Panc1 (cell line): Measurements from ENCODE around the gene AKT1. TPM values are rescaled to one million over a fixed set of nuclear protein-coding genes. Genes with fewer than 3 reads are reported as not detected.
"Not testable (repeated sequence)": the region's sequence is repeated elsewhere in the genome, so short reads cannot be mapped to it uniquely, and the experiment has no call there.

ENCODE experiments used
- ATAC-seq: fragments of 200-7000 bp; cut with Tn5 transposase; 2 replicates; pipeline ENCODE4 v1.9.1; 2020; ENCODE audit warnings: mild to moderate bottlenecking, moderate library complexity
- BruUV-seq: library from RNA; stranded (reverse); fragments of 400-500 nt; replicated peaks from 2 replicates; lab custom pipeline; 2021; lab: Mats Ljungman, UMichigan
- CTCF ChIA-PET: fragments of 300-600 bp; sonication (Branson Sonifier 250); formaldehyde crosslinking; loops from one replicate; lab custom pipeline; 2022; ENCODE audit warnings: antibody characterized with exemption; lab: Charles Lee
- POLR2A ChIA-PET: fragments of 300-600 bp; sonication (Branson Sonifier 250); formaldehyde crosslinking; loops from one replicate; lab custom pipeline; 2022; ENCODE audit warnings: antibody characterized with exemption; lab: Charles Lee
- DNase-seq: peaks from one replicate; pipeline ENCODE4 v3.0.0-alpha.2; 2010; ENCODE audit warnings: low read depth, low spot score
- H3K27ac ChIP-seq: 2 replicates; pipeline ENCODE4 v1.5.1; 2011; ENCODE audit warnings: mild to moderate bottlenecking, low read length, inconsistent platforms
- H3K27me3 ChIP-seq: fragments of 200-500 bp; sonication (Bioruptor generic); 2 replicates; pipeline ENCODE4 v1.6.0; 2014; ENCODE audit warnings: low read length, inconsistent platforms; ENCODE audit not compliant: control insufficient read depth, insufficient read depth
- H3K36me3 ChIP-seq: fragments of 200-500 bp; sonication (Bioruptor generic); 2 replicates; pipeline ENCODE4 v1.5.1; 2014; ENCODE audit warnings: inconsistent platforms, mild to moderate bottlenecking, low read length, moderate library complexity; ENCODE audit not compliant: control insufficient read depth, insufficient read depth
- H3K4me1 ChIP-seq: 2 replicates; pipeline ENCODE4 v1.5.1; 2011; ENCODE audit warnings: inconsistent platforms, mild to moderate bottlenecking, low read length, moderate library complexity; ENCODE audit not compliant: control insufficient read depth, insufficient read depth
- H3K4me3 ChIP-seq, 2 experiments: 2 replicates each; pipeline ENCODE4 v1.5.1; 2011 to 2012; ENCODE audit warnings: low read depth in 2 of 2, low read length in 2 of 2, mild to moderate bottlenecking in 2 of 2, inconsistent platforms in 1 of 2, moderate library complexity in 1 of 2
- H3K9me3 ChIP-seq: fragments of 200-500 bp; sonication (Bioruptor generic); 2 replicates; pipeline ENCODE4 v1.5.1; 2014; ENCODE audit warnings: low read depth, mild to moderate bottlenecking, inconsistent platforms, low read length, moderate library complexity; ENCODE audit not compliant: control insufficient read depth, insufficient read depth
- CTCF ChIP-seq: fragments of 450-650 bp; IDR thresholded peaks from 2 replicates; pipeline ENCODE4 v1.5.1; 2017; ENCODE audit warnings: mild to moderate bottlenecking
- POLR2AphosphoS5 ChIP-seq: IDR thresholded peaks from 2 replicates; pipeline ENCODE4 v1.6.1; 2012; ENCODE audit warnings: mild to moderate bottlenecking, low read depth, low read length, moderate library complexity
- REST ChIP-seq, 2 experiments: IDR thresholded peaks; 2 replicates each; pipeline ENCODE4 v1.6.1; 2011 to 2012; ENCODE audit warnings: low read depth in 2 of 2, control low read depth in 1 of 2, low read length in 1 of 2, mild to moderate bottlenecking in 1 of 2, moderate library complexity in 1 of 2; ENCODE audit not compliant: insufficient read depth in 1 of 2
- SIN3A ChIP-seq: IDR thresholded peaks from 2 replicates; pipeline ENCODE4 v1.6.1; 2012; ENCODE audit warnings: low read depth, mild to moderate bottlenecking, low read length, moderate library complexity, borderline replicate concordance; ENCODE audit not compliant: insufficient read depth
- TCF7L2 ChIP-seq: IDR thresholded peaks from 2 replicates; pipeline ENCODE4 v1.6.1; 2011; ENCODE audit warnings: mild to moderate bottlenecking, low read depth, low read length, inconsistent platforms
- in situ Hi-C: cut with HindIII; loops from 2 replicates; pipeline ENCODE4 v1.10.0; 2016; ENCODE audit warnings: low sequenced_read_pairs, low pct_unique_long_range_greater_than_20kb
- intact Hi-C: fragments of 100-400 bp; cut with micrococcal nuclease; formaldehyde crosslinking; loops from one replicate; pipeline ENCODE4 v1.10.0; 2022; ENCODE audit not compliant: unreplicated experiment
- total RNA-seq: library from RNA; stranded (reverse); gene quantifications from one replicate; pipeline ENCODE4 v1.2.1, GENCODE V29; 2021; ENCODE audit not compliant: unreplicated experiment

Gene AKT1
- total RNA-seq, 1 experiment from 2014 or later = 175 TPM

GRCh38 chr14:104843006-104843405, 47.5 kb upstream of the AKT1 start:
- Histone ChIP-seq H3K27me3 (peaks cover 2% of the 10 kb centered on the region; the same call in 1 of the 2 replicates), H3K4me3 (no peak overlapping the region), H3K36me3 (no peaks in the 10 kb centered on the region), H3K9me3 (no peaks in the 10 kb centered on the region), H3K27ac (no peak overlapping the region), H3K4me1 (no peaks in the 10 kb centered on the region)
- no peak for TF ChIP-seq POLR2AphosphoS5
- DNase-seq (no peak), ATAC-seq (no peak)
- no TSS peak for BruUV-seq
- ChIA-PET POLR2A (no interaction called here), CTCF (no interaction called here)
- in situ Hi-C loops = no loop called here
- intact Hi-C loops = no loop called here

GRCh38 chr14:104841730-104842129, 46.2 kb upstream of the AKT1 start:
- no peaks in the 10 kb centered on the region for H3K4me1 ChIP-seq
- DNase-seq (no peak), ATAC-seq (no peak)
- no peak for TF ChIP-seq TCF7L2
- no peak for TF ChIP-seq REST (IDR thresholded peaks at IDR 0.05; ENCODE audit: insufficient read depth in 1 of 2, low read depth in 2 of 2, low read length in 1 of 2)
- TF ChIP-seq SIN3A = no peak
- no peak for TF ChIP-seq CTCF
- no peak for TF ChIP-seq POLR2AphosphoS5
- no peak overlapping the region for H3K27ac ChIP-seq
- peaks cover 2% of the 10 kb centered on the region; the same call in 1 of the 2 replicates for H3K27me3 ChIP-seq
- POLR2A ChIA-PET = no interaction called here
- H3K4me3 ChIP-seq = no peak overlapping the region
- H3K36me3 ChIP-seq = no peaks in the 10 kb centered on the region
- no peaks in the 10 kb centered on the region for H3K9me3 ChIP-seq
- CTCF ChIA-PET = no interaction called here
- intact Hi-C loops = no loop called here
- in situ Hi-C loops = no loop called here
- no TSS peak for BruUV-seq

- H3K4me1 ChIP-seq, ATAC-seq, BruUV-seq, H3K36me3 ChIP-seq, in situ Hi-C loops, H3K9me3 ChIP-seq, DNase-seq, intact Hi-C loops, CTCF ChIA-PET, H3K27me3 ChIP-seq, POLR2A ChIA-PET, H3K27ac ChIP-seq, H3K4me3 ChIP-seq: not testable (repeated sequence)
Measured at GRCh38 chr14:104836171-104836935, 40.8 kb upstream of the AKT1 start.
